ENCODE measurements around the gene RABGEF1.
"Not testable (repeated sequence)": the region's sequence is repeated elsewhere in the genome, so short reads cannot be mapped to it uniquely, and the experiment has no call there.

RABGEF1 gene

GRCh38 chr7:66776800-66777442 lies 36.4 kb downstream of the RABGEF1 start:
- Histone ChIP-seq H3K4me3 (ENCODE audit: extremely low read depth, insufficient read depth, low read length, poor library complexity, severe bottlenecking) (no peak overlapping the region), H3K36me3 (ENCODE audit: control insufficient read depth, insufficient read depth, low read length) (peaks cover 55% of the 10 kb centered on the region), H3K9me3 (ENCODE audit: control insufficient read depth, low read length) (no peaks in the 10 kb centered on the region), H3K4me1 (ENCODE audit: control insufficient read depth, insufficient read depth, low read length, poor library complexity, severe bottlenecking) (peaks cover 25% of the 10 kb centered on the region), H3K27ac (ENCODE audit: low read depth, low read length, severe bottlenecking) (no peak overlapping the region)
- WGBS, 2 experiments (ENCODE audit: insufficient coverage in 2 of 2): 100% methylated on average over 2 of the region's 2 CpGs; no CpG with 5 or more reads in 1 of the 2 experiments

- WGBS, 2 experiments (ENCODE audit: insufficient coverage in 2 of 2): 83% methylated on average over 1 of the region's 4 CpGs; no CpG with 5 or more reads in 1 of the 2 experiments
- Histone ChIP-seq H3K4me3 (ENCODE audit: extremely low read depth, insufficient read depth, low read length, poor library complexity, severe bottlenecking) (no peak overlapping the region), H3K4me1 (ENCODE audit: control insufficient read depth, insufficient read depth, low read length, poor library complexity, severe bottlenecking) (peaks cover 25% of the 10 kb centered on the region), H3K27ac (ENCODE audit: low read depth, low read length, severe bottlenecking) (peak overlapping the region; percentile 24), H3K36me3 (ENCODE audit: control insufficient read depth, insufficient read depth, low read length) (peaks cover 53% of the 10 kb centered on the region), H3K9me3 (ENCODE audit: control insufficient read depth, low read length) (no peaks in the 10 kb centered on the region)
These were observed 37.7 kb downstream of the RABGEF1 start for GRCh38 chr7:66778201-66778600.

- no peaks in the 10 kb centered on the region for H3K9me3 ChIP-seq (ENCODE audit: control insufficient read depth, low read length)
- H3K4me1 ChIP-seq (ENCODE audit: control insufficient read depth, insufficient read depth, low read length, poor library complexity, severe bottlenecking): peaks cover 25% of the 10 kb centered on the region
- peak overlapping the region; percentile 24 for H3K27ac ChIP-seq (ENCODE audit: low read depth, low read length, severe bottlenecking)
- H3K4me3 ChIP-seq (ENCODE audit: extremely low read depth, insufficient read depth, low read length, poor library complexity, severe bottlenecking): no peak overlapping the region
- peaks cover 50% of the 10 kb centered on the region for H3K36me3 ChIP-seq (ENCODE audit: control insufficient read depth, insufficient read depth, low read length)
- 86 to 93% methylated on average over 1 to 2 of the region's 5 CpGs for WGBS, 2 experiments (ENCODE audit: insufficient coverage in 2 of 2)
These were observed 39.3 kb downstream of the RABGEF1 start for GRCh38 chr7:66779669-66780409.

GRCh38 chr7:66781408-66782090 lies 41.0 kb downstream of the RABGEF1 start:
- peaks cover 50% of the 10 kb centered on the region for H3K36me3 ChIP-seq (ENCODE audit: control insufficient read depth, insufficient read depth, low read length)
- peaks cover 25% of the 10 kb centered on the region for H3K4me1 ChIP-seq (ENCODE audit: control insufficient read depth, insufficient read depth, low read length, poor library complexity, severe bottlenecking)
- 95 to 99% methylated on average over 5 to 7 of the region's 7 CpGs for WGBS, 2 experiments (ENCODE audit: insufficient coverage in 2 of 2)
- no peak overlapping the region for H3K27ac ChIP-seq (ENCODE audit: low read depth, low read length, severe bottlenecking)
- H3K9me3 ChIP-seq (ENCODE audit: control insufficient read depth, low read length): no peaks in the 10 kb centered on the region
- no peak overlapping the region for H3K4me3 ChIP-seq (ENCODE audit: extremely low read depth, insufficient read depth, low read length, poor library complexity, severe bottlenecking)

GRCh38 chr7:66782875-66783274 lies 42.3 kb downstream of the RABGEF1 start:
- not testable (repeated sequence) for H3K27ac ChIP-seq (ENCODE audit: low read depth, low read length, severe bottlenecking); H3K4me3 ChIP-seq (ENCODE audit: extremely low read depth, insufficient read depth, low read length, poor library complexity, severe bottlenecking); H3K9me3 ChIP-seq (ENCODE audit: control insufficient read depth, low read length)
- peaks cover 58% of the 10 kb centered on the region for H3K36me3 ChIP-seq (ENCODE audit: control insufficient read depth, insufficient read depth, low read length)
- H3K4me1 ChIP-seq (ENCODE audit: control insufficient read depth, insufficient read depth, low read length, poor library complexity, severe bottlenecking): peaks cover 25% of the 10 kb centered on the region
- no CpG with 5 or more reads among the region's 3 CpGs for whole genome bisulfite sequencing, 2 experiments (ENCODE audit: insufficient coverage in 2 of 2)

- Histone ChIP-seq H3K36me3 (ENCODE audit: control insufficient read depth, insufficient read depth, low read length) (peaks cover 61% of the 10 kb centered on the region), H3K4me1 (ENCODE audit: control insufficient read depth, insufficient read depth, low read length, poor library complexity, severe bottlenecking) (peaks cover 16% of the 10 kb centered on the region)
- not testable (repeated sequence) for H3K4me3 ChIP-seq (ENCODE audit: extremely low read depth, insufficient read depth, low read length, poor library complexity, severe bottlenecking); H3K27ac ChIP-seq (ENCODE audit: low read depth, low read length, severe bottlenecking); H3K9me3 ChIP-seq (ENCODE audit: control insufficient read depth, low read length)
- WGBS, 2 experiments (ENCODE audit: insufficient coverage in 2 of 2): 80 to 100% methylated on average over 1 of the region's 1 CpG
These were observed 43.5 kb downstream of the RABGEF1 start for GRCh38 chr7:66783887-66784595.

GRCh38 chr7:66790196-66790595 lies 49.7 kb downstream of the RABGEF1 start:
- H3K27ac ChIP-seq (ENCODE audit: low read depth, low read length, severe bottlenecking): no peak overlapping the region
- H3K4me1 ChIP-seq (ENCODE audit: control insufficient read depth, insufficient read depth, low read length, poor library complexity, severe bottlenecking): no peaks in the 10 kb centered on the region
- H3K9me3 ChIP-seq (ENCODE audit: control insufficient read depth, low read length): no peaks in the 10 kb centered on the region
- H3K4me3 ChIP-seq (ENCODE audit: extremely low read depth, insufficient read depth, low read length, poor library complexity, severe bottlenecking): no peak overlapping the region
- peaks cover 91% of the 10 kb centered on the region for H3K36me3 ChIP-seq (ENCODE audit: control insufficient read depth, insufficient read depth, low read length)
- 96 to 100% methylated on average over 4 to 5 of the region's 6 CpGs for WGBS, 2 experiments (ENCODE audit: insufficient coverage in 2 of 2)

- 92 to 100% methylated on average over 2 of the region's 3 CpGs for WGBS, 2 experiments (ENCODE audit: insufficient coverage in 2 of 2)
- Histone ChIP-seq H3K27ac (ENCODE audit: low read depth, low read length, severe bottlenecking) (no peak overlapping the region), H3K9me3 (ENCODE audit: control insufficient read depth, low read length) (no peaks in the 10 kb centered on the region), H3K36me3 (ENCODE audit: control insufficient read depth, insufficient read depth, low read length) (peaks cover 91% of the 10 kb centered on the region), H3K4me3 (ENCODE audit: extremely low read depth, insufficient read depth, low read length, poor library complexity, severe bottlenecking) (no peak overlapping the region), H3K4me1 (ENCODE audit: control insufficient read depth, insufficient read depth, low read length, poor library complexity, severe bottlenecking) (no peaks in the 10 kb centered on the region)
These were observed 50.2 kb downstream of the RABGEF1 start for GRCh38 chr7:66790725-66791124.

- no peak overlapping the region for H3K27ac ChIP-seq (ENCODE audit: low read depth, low read length, severe bottlenecking)
- H3K36me3 ChIP-seq (ENCODE audit: control insufficient read depth, insufficient read depth, low read length): peaks cover 88% of the 10 kb centered on the region
- H3K9me3 ChIP-seq (ENCODE audit: control insufficient read depth, low read length): no peaks in the 10 kb centered on the region
- H3K4me3 ChIP-seq (ENCODE audit: extremely low read depth, insufficient read depth, low read length, poor library complexity, severe bottlenecking): no peak overlapping the region
- no peaks in the 10 kb centered on the region for H3K4me1 ChIP-seq (ENCODE audit: control insufficient read depth, insufficient read depth, low read length, poor library complexity, severe bottlenecking)
- whole genome bisulfite sequencing, 2 experiments (ENCODE audit: insufficient coverage in 2 of 2): 95% methylated on average over 6 to 8 of the region's 8 CpGs
These were observed 60.1 kb downstream of the RABGEF1 start for GRCh38 chr7:66800591-66800990.

- no peak overlapping the region for H3K27ac ChIP-seq (ENCODE audit: low read depth, low read length, severe bottlenecking)
- H3K9me3 ChIP-seq (ENCODE audit: control insufficient read depth, low read length): no peaks in the 10 kb centered on the region
- peaks cover 88% of the 10 kb centered on the region for H3K36me3 ChIP-seq (ENCODE audit: control insufficient read depth, insufficient read depth, low read length)
- H3K4me1 ChIP-seq (ENCODE audit: control insufficient read depth, insufficient read depth, low read length, poor library complexity, severe bottlenecking): no peaks in the 10 kb centered on the region
- H3K4me3 ChIP-seq (ENCODE audit: extremely low read depth, insufficient read depth, low read length, poor library complexity, severe bottlenecking): no peak overlapping the region
- WGBS, 2 experiments (ENCODE audit: insufficient coverage in 2 of 2): 83 to 100% methylated on average over 1 to 3 of the region's 4 CpGs
These were observed 63.5 kb downstream of the RABGEF1 start for GRCh38 chr7:66804001-66804400.

Data from mesodermal cell (in vitro differentiated cells).